ENCODE results near the gene LRRC71. TPM values are rescaled to one million over a fixed set of nuclear protein-coding genes. Genes with fewer than 3 reads are reported as not detected.

Gene LRRC71
- total and polyA plus RNA-seq, 2 of the 4 experiments (the other 2 are of a cell fraction) = 0.50 TPM; not detected in 1

DNA sequence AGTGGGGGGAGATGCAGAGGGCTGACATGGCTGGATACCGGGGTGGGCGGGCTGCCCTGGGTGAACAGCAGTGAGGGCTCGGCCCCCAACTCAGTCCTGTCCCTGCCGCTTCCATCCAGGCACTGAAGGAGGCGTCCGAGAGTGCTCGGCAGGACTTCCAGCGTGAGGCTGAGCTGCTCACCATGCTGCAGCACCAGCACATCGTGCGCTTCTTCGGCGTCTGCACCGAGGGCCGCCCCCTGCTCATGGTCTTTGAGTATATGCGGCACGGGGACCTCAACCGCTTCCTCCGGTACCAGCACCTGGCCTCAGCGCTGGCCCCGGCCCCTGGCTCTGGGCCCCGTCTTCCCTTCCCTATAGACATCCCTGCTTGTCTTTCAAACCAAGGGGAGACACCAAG, 44.2 kb upstream of the LRRC71 start:
- whole genome bisulfite sequencing, 2 experiments (ENCODE audit: extremely low coverage in 2 of 2, insufficient read length in 1 of 2) = 25% methylated on average over 4 of the region's 21 CpGs; no CpG with 5 or more reads in 1 of the 2 experiments
- H3K79me1 ChIP-seq (ENCODE audit: low read depth in 1 of 2, low read length in 2 of 2) = no peaks in the 10 kb centered on the region
- ChIA-PET CTCF (interaction anchor here (0.7 kb wide), 1 partner anchor 217 kb away, joined by 3 read pairs; no protein-coding TSS in a partner anchor), POLR2A (ENCODE audit: unreplicated experiment) (interaction anchor here (0.6 kb wide), 1 partner anchor 338 kb away, joined by 3 read pairs; no protein-coding TSS in a partner anchor)
- dilution Hi-C loops (cut with HindIII; ENCODE audit: low sequenced_read_pairs, unreplicated experiment) (no loop called here), intact Hi-C loops (cut with micrococcal nuclease) (no loop called here), in situ Hi-C loops (cut with MboI; ENCODE audit: low sequenced_read_pairs) (no loop called here)
- no peak overlapping the region for H2BK15ac ChIP-seq (ENCODE audit: low read depth, low read length)
- no peak overlapping the region for H3K4me2 ChIP-seq (ENCODE audit: low read depth, low read length)
- H3K27me3 ChIP-seq (ENCODE audit: control insufficient read depth, insufficient read depth, low read length) = peaks cover 67% of the 10 kb centered on the region
- no peak overlapping the region for H3K18ac ChIP-seq (ENCODE audit: low read depth, low read length)
- H2AK5ac ChIP-seq (ENCODE audit: low read depth, low read length) = no peak overlapping the region
- BruUV-seq (replicated peaks) = no TSS peak
- no peak overlapping the region for H2AK9ac ChIP-seq (replicated peaks; ENCODE audit: low read depth, low read length, poor library complexity)
- no peak overlapping the region for H2BK20ac ChIP-seq (ENCODE audit: low read depth, low read length)
- H3K9me3 ChIP-seq (ENCODE audit: control insufficient read depth, insufficient read depth, low read length) = no peaks in the 10 kb centered on the region
- H3K36me3 ChIP-seq (ENCODE audit: control insufficient read depth, insufficient read depth, low read length) = no peaks in the 10 kb centered on the region
- no peak overlapping the region for H3K4me3 ChIP-seq (ENCODE audit: insufficient read depth, low read depth, low read length)
- H4K20me1 ChIP-seq (ENCODE audit: insufficient read depth, low read length) = 0 out of 2 replicates have a peak, but pooled peaks cover 4% of the 10 kb centered on the region
- DNase-seq = no peak
- H2AFZ ChIP-seq (replicated peaks; ENCODE audit: low read length, poor library complexity) = peak overlapping the region; percentile 18
- H3K27ac ChIP-seq (ENCODE audit: insufficient read depth, low read length) = no peak overlapping the region
- H3K4me1 ChIP-seq (ENCODE audit: control insufficient read depth, insufficient read depth, low read length) = no peaks in the 10 kb centered on the region; the same call in 1 of the 2 replicates
- no peak overlapping the region for H3K14ac ChIP-seq (replicated peaks; ENCODE audit: low read depth, low read length)
- no peak overlapping the region for H2BK5ac ChIP-seq (ENCODE audit: low read depth, low read length, poor library complexity, severe bottlenecking)
- TF ChIP-seq MXI1 (IDR thresholded peaks at IDR 0.05; ENCODE audit: borderline replicate concordance, low read depth, low read length) = no peak
- TF ChIP-seq, protein P1, sequence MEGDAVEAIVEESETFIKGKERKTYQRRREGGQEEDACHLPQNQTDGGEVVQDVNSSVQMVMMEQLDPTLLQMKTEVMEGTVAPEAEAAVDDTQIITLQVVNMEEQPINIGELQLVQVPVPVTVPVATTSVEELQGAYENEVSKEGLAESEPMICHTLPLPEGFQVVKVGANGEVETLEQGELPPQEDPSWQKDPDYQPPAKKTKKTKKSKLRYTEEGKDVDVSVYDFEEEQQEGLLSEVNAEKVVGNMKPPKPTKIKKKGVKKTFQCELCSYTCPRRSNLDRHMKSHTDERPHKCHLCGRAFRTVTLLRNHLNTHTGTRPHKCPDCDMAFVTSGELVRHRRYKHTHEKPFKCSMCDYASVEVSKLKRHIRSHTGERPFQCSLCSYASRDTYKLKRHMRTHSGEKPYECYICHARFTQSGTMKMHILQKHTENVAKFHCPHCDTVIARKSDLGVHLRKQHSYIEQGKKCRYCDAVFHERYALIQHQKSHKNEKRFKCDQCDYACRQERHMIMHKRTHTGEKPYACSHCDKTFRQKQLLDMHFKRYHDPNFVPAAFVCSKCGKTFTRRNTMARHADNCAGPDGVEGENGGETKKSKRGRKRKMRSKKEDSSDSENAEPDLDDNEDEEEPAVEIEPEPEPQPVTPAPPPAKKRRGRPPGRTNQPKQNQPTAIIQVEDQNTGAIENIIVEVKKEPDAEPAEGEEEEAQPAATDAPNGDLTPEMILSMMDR (conservative IDR thresholded peaks at IDR 0.05; ENCODE audit: low read depth, low read length) = peak; percentile 13; the same call in 1 of the 2 replicates
- H4K91ac ChIP-seq (ENCODE audit: insufficient read depth, low read depth, low read length) = no peak overlapping the region
- no peak overlapping the region for H3K56ac ChIP-seq (ENCODE audit: extremely low read depth, insufficient read depth, low read length)
- no peak overlapping the region for H2BK120ac ChIP-seq (ENCODE audit: low read depth, low read length)
- H3K9me1 ChIP-seq (ENCODE audit: insufficient read depth, low read length) = no peaks in the 10 kb centered on the region
- H3K4ac ChIP-seq (ENCODE audit: low read depth, low read length) = no peak overlapping the region
- no peak overlapping the region for H4K5ac ChIP-seq (ENCODE audit: low read depth, low read length)
- H4K8ac ChIP-seq (ENCODE audit: low read depth in 2 of 2, low read length in 2 of 2) = no peak overlapping the region
- no peak for ATAC-seq (ENCODE audit: low read depth)
- no peak overlapping the region for H3K9ac ChIP-seq (ENCODE audit: low read depth, low read length)
- H3K23ac ChIP-seq (ENCODE audit: low read depth, low read length) = no peak overlapping the region

Measured in IMR-90 (cell line).